Spleen (tissue), 7 donors: ENCODE data around the gene CSTB.
A peak's percentile ranks its signal among the peaks of the same experiment; 100 is the strongest.

Experiments used
- CTCF ChIP-seq, 11 experiments: fragments of 200-600 bp in 7 of 11; fragments of 450-650 bp in 4 of 11; sonication (generic) in 4 of 11; IDR thresholded peaks in 8 of 11; conservative IDR thresholded peaks in 3 of 11; 1 replicate in 7 of 11; 2 replicates in 4 of 11; pipeline versions ENCODE4 v1.4.0 to v1.8.0; 2016 to 2021; ENCODE audit warnings: antibody characterized with exemption in 11 of 11, inconsistent platforms in 4 of 11, mild to moderate bottlenecking in 1 of 11
- POLR2A ChIP-seq, 3 donors: fragments of 450-650 bp; IDR thresholded peaks; one replicate each; pipeline ENCODE4 v1.5.1; 2017; ENCODE audit warnings: antibody characterized with exemption in 3 of 3, mild to moderate bottlenecking in 1 of 3
- POLR2AphosphoS5 ChIP-seq, 3 donors: sonication (generic); formaldehyde crosslinking; IDR thresholded peaks; one replicate each; pipeline ENCODE4 v1.5.1; 2017; ENCODE audit warnings: antibody characterized with exemption in 3 of 3
- donor health status: DM: no; HTN: no; CAD: no; lungs with moderate emphysema.
- donor health status: DM: no; HTN: no; CAD: no.
- donor health status: DM: no; HTN: no; CAD: no.

GRCh38 chr21:43811262-43812105, 35.4 kb upstream of the CSTB start:
- TF ChIP-seq CTCF (IDR thresholded peaks at IDR 0.05 in 8 of 11, conservative IDR thresholded peaks at IDR 0.05 in 3 of 11) (peak in 1 of 11 experiments; percentile 19), POLR2A (IDR thresholded peaks at IDR 0.05) (no peak), POLR2AphosphoS5 (IDR thresholded peaks at IDR 0.05) (no peak)
